Occipital lobe (tissue), 2 donors: ENCODE results near the gene GNB2. TPM values are rescaled to one million over a fixed set of nuclear protein-coding genes. Genes with fewer than 3 reads are reported as not detected.

Experiments
- DNase-seq: peaks from one replicate; lab custom pipeline; 2025; lab: John Stamatoyannopoulos, UW
- total RNA-seq: library from RNA; depleted of rRNA; stranded (reverse); fragments of >200 nt; gene quantifications from one replicate; pipeline ENCODE4 v1.2.3, GENCODE V29; 2014

GNB2 gene
- total RNA-seq, 1 donor from 2014 or later = 57.7 TPM

- no peak for DNase-seq
These were observed 53.6 kb downstream of the GNB2 start for GRCh38 chr7:100726996-100727761.

GRCh38 chr7:100728196-100728595 lies 54.7 kb downstream of the GNB2 start:
- DNase-seq = no peak

Other genes starting within 250 kb of the GNB2 start
- 4.2 TPM for gene ZCWPW1, start 245.0 kb upstream of the GNB2 start, total RNA-seq
- 25.3 TPM for gene MEPCE, start 243.9 kb upstream of the GNB2 start, total RNA-seq
- 5.1 TPM for gene PPP1R35, start 237.2 kb upstream of the GNB2 start, total RNA-seq
- not detected for gene SPACDR, start 209.5 kb upstream of the GNB2 start, total RNA-seq
- gene TSC22D4, start 194.5 kb upstream of the GNB2 start, total RNA-seq = 9.7 TPM
- 47.9 TPM for gene NYAP1, start 189.8 kb upstream of the GNB2 start, total RNA-seq
- gene AGFG2, start 134.5 kb upstream of the GNB2 start, total RNA-seq = 2.0 TPM
- not detected for gene SAP25, start 99.8 kb upstream of the GNB2 start, total RNA-seq
- 6.4 TPM for gene LRCH4, start 87.6 kb upstream of the GNB2 start, total RNA-seq
- gene FBXO24, start 87.4 kb upstream of the GNB2 start, total RNA-seq = 0.16 TPM
- gene PCOLCE, start 71.4 kb upstream of the GNB2 start, total RNA-seq = 4.2 TPM
- gene MOSPD3, start 61.2 kb upstream of the GNB2 start, total RNA-seq = 12.2 TPM
- 5.3 TPM for gene TFR2, start 32.2 kb upstream of the GNB2 start, total RNA-seq
- 109 TPM for gene ACTL6B, start 17.3 kb upstream of the GNB2 start, total RNA-seq
- 15.4 TPM for gene GIGYF1, start 20.5 kb downstream of the GNB2 start, total RNA-seq
- gene POP7, start 32.4 kb downstream of the GNB2 start, total RNA-seq = 41.5 TPM
- not detected for gene EPO, start 46.7 kb downstream of the GNB2 start, total RNA-seq
- not detected for gene ZAN, start 59.9 kb downstream of the GNB2 start, total RNA-seq
- gene EPHB4, start 153.8 kb downstream of the GNB2 start, total RNA-seq = 8.4 TPM
- 30.1 TPM for gene SLC12A9, start 179.0 kb downstream of the GNB2 start, total RNA-seq
- gene TRIP6, start 193.6 kb downstream of the GNB2 start, total RNA-seq = 5.8 TPM
- 29.5 TPM for gene SRRT, start 201.4 kb downstream of the GNB2 start, total RNA-seq
- gene UFSP1, start 216.0 kb downstream of the GNB2 start, total RNA-seq = 2.5 TPM
- 16.1 TPM for gene ACHE, start 222.1 kb downstream of the GNB2 start, total RNA-seq